Measurements from ENCODE around the gene OLFM1. TPM values are rescaled to one million over a fixed set of nuclear protein-coding genes. Genes with fewer than 3 reads are reported as not detected.

Gene OLFM1
- total RNA-seq, 1 experiment from 2014 or later = 3.5 TPM

GRCh38 chr9:135100725-135101410, 13.4 kb downstream of the OLFM1 start:
- Histone ChIP-seq H3K9me3 (ENCODE audit: control insufficient read depth in 1 of 2, insufficient read depth in 1 of 2, low read depth in 1 of 2, low read length in 2 of 2) (no peaks in the 10 kb centered on the region), H3K36me3 (ENCODE audit: control insufficient read depth in 1 of 2, insufficient read depth in 2 of 2, low read length in 2 of 2) (no peaks in the 10 kb centered on the region), H3K9ac (ENCODE audit: low read length) (no peak overlapping the region), H3K4me3 (replicated peaks in 1 of 2; ENCODE audit: low read depth in 1 of 2, low read length in 2 of 2) (no peak overlapping the region), H3K4me2 (ENCODE audit: low read length) (no peak overlapping the region), H4K20me1 (ENCODE audit: insufficient read depth) (no peaks in the 10 kb centered on the region), H3K9me2 (ENCODE audit: insufficient read depth) (no peaks in the 10 kb centered on the region), H3K4me1 (ENCODE audit: control insufficient read depth in 1 of 2, insufficient read depth in 2 of 2, low read length in 2 of 2) (no peaks in the 10 kb centered on the region), H3K27me3 (ENCODE audit: insufficient read depth, low read length) (peaks cover 29% of the 10 kb centered on the region; the same call in 1 of the 2 replicates), H3K27ac (ENCODE audit: low read depth, low read length) (no peak overlapping the region), H3K79me2 (ENCODE audit: insufficient read depth, low read length) (no peaks in the 10 kb centered on the region), H2AFZ (ENCODE audit: low read depth, low read length, poor library complexity, severe bottlenecking) (no peak overlapping the region)
- no peak for TF ChIP-seq TCF7L2 (IDR thresholded peaks at IDR 0.05; ENCODE audit: borderline replicate concordance, extremely low read depth, insufficient read depth, insufficient read length)
- no peak for TF ChIP-seq SP1 (IDR thresholded peaks at IDR 0.05; ENCODE audit: low read depth)
- TF ChIP-seq YY1 (IDR thresholded peaks at IDR 0.05; ENCODE audit: extremely low read depth, insufficient replicate concordance, low read depth, low read length) = no peak
- TF ChIP-seq ZNF274 (IDR thresholded peaks at IDR 0.05; ENCODE audit: low read depth, low read length) = no peak
- no peak for TF ChIP-seq ZFX (IDR thresholded peaks at IDR 0.05)
- no peak for TF ChIP-seq EZH2 (IDR thresholded peaks at IDR 0.05)
- TF ChIP-seq JUND (IDR thresholded peaks at IDR 0.05) = no peak
- no peak for TF ChIP-seq POLR2AphosphoS5 (IDR thresholded peaks at IDR 0.05; ENCODE audit: low read depth, low read length)
- TF ChIP-seq POLR2A (IDR thresholded peaks at IDR 0.05; ENCODE audit: borderline replicate concordance, extremely low read depth, insufficient read depth, insufficient read length) = no peak
- TF ChIP-seq CBX3 (IDR thresholded peaks at IDR 0.05; ENCODE audit: low read depth) = no peak
- no peak for TF ChIP-seq CEBPB (IDR thresholded peaks at IDR 0.05; ENCODE audit: low read depth)
- no peak for TF ChIP-seq REST (IDR thresholded peaks at IDR 0.05; ENCODE audit: low read depth)
- TF ChIP-seq EGR1 (IDR thresholded peaks at IDR 0.05; ENCODE audit: low read depth) = no peak
- no peak for TF ChIP-seq ZBTB33 (IDR thresholded peaks at IDR 0.05; ENCODE audit: extremely low read depth, insufficient replicate concordance, low read length)
- TF ChIP-seq ELF1 (IDR thresholded peaks at IDR 0.05; ENCODE audit: borderline replicate concordance, low read depth) = no peak
- TF ChIP-seq SRF (IDR thresholded peaks at IDR 0.05; ENCODE audit: low read depth) = no peak
- TF ChIP-seq ATF3 (IDR thresholded peaks at IDR 0.05) = no peak
- TF ChIP-seq SIN3A (IDR thresholded peaks at IDR 0.05; ENCODE audit: low read depth) = no peak
- no peak for TF ChIP-seq FOSL1 (IDR thresholded peaks at IDR 0.05; ENCODE audit: low read depth)
- TF ChIP-seq EZH2phosphoT487 (IDR thresholded peaks at IDR 0.05; ENCODE audit: borderline replicate concordance) = no peak
- POLR2A ChIA-PET = interaction anchor here (0.6 kb wide), 1 partner anchor 341 kb away, joined by 3 read pairs; no protein-coding TSS in a partner anchor
- intact Hi-C loops (cut with micrococcal nuclease) = no loop called here
- no TSS peak for BruUV-seq (replicated peaks)
- ATAC-seq = no peak
- DNase-seq (ENCODE audit: low read depth, low spot score) = no peak
- RAD21 ChIA-PET (ENCODE audit: low non-redundant PET in 1 of 2, low total read pairs in 2 of 2, uncharacterized antibody in 2 of 2, unreplicated experiment in 2 of 2) = no interaction called here
- CTCF ChIA-PET = interaction anchor here (0.9 kb wide), 1 partner anchor 310 kb away, joined by 3 read pairs; no protein-coding TSS in a partner anchor
